NAMALWA (cell line): ENCODE measurements around the gene HDAC8.

Experiments used
- DNase-seq: peaks from one replicate; pipeline ENCODE4 v3.0.0-alpha.2; 2015; ENCODE audit warnings: low spot score

The HDAC8 gene

GRCh38 chrX:72316408-72317110 is 256.1 kb downstream of the HDAC8 start:
- DNase-seq: no peak

GRCh38 chrX:72314881-72315280 is 257.8 kb downstream of the HDAC8 start:
- no peak for DNase-seq

- DNase-seq: no peak
Measured at GRCh38 chrX:72313707-72314641, 258.7 kb downstream of the HDAC8 start.

DNA sequence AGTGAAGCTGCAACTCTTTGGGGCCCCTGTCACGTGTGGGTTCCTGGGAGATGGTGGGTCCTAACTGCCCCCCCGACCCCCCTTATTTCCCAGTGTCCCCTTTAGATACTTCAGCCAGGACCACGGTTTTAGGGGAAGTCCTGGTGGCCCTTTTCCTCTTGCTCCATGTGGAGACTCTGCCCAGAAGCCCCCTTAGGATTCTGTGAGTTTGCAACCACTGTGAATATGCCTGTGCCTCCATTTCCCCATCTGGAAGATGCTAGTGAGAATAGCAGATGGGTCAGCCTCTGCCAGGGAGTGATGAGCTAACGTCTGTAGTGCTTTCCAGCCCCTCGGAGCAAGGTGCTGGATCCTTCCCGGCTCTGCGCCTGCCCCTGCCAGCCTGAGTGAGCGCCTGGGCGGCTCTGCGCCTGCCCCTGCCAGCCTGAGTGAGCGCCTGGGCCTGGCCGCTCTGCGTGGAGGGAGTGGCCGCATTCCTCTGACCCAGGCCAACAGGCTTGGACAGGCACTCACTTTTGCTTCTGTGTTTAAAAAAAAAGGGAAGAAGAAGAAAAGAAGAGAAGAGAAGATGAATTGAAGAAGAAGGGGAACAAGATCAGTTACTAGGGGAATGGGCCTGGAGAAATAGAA is 260.2 kb downstream of the HDAC8 start:
- no peak for DNase-seq

GRCh38 chrX:72309297-72310071 is 263.2 kb downstream of the HDAC8 start:
- DNase-seq: no peak

DNA sequence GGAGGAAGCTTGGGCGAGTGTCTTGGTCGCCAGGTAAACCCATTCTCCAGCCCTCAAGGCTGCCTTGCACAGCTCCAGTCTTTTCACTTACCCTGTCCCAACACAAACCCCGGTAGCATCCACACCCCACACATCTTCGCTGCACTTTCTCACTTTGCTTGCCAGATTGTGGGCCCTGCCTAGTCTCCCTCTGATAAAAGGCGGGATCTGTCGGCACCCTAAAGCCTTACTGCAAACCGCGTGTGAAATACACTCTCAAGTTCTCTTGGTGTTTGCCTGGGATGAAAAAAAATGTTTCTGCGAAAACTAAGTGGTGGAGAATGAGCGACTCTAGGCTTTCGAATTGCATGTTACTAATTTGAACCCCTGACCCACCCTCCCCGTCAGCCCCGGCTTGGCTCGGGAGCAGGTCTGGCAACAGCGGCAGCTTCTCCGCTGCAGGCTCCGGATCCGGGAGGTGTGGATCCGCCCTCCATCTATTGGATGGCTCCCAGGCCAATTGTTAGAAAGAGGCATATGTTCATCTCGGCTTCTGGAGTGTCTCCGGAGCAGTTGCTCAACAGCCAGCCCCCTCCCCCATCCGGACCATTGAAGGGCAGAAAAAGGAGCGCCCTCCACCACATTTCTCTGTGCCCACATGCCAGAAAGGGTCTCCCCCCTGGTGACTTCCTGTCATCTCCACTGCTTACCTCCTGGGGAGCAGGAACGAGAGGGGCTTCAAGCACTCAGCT is 263.9 kb downstream of the HDAC8 start:
- DNase-seq: peak; percentile 12

DNA sequence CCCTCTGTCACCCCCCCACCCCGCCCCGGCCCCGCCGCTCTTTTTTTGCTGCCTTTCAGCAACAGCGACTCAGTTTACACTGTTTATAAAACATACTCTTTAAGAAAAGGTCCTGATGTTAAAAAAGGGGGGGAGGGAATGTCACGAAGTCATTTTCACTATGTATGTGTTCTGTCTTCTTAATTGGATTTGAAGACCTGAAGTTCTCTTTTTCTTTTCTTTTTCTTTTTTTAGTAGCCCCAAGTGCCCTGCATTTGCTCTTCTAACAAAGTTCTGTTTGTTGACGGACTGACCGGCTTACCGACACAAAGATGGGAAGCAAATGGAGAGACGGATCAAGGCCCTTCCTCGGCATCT is 264.5 kb downstream of the HDAC8 start:
- DNase-seq: no peak

DNA sequence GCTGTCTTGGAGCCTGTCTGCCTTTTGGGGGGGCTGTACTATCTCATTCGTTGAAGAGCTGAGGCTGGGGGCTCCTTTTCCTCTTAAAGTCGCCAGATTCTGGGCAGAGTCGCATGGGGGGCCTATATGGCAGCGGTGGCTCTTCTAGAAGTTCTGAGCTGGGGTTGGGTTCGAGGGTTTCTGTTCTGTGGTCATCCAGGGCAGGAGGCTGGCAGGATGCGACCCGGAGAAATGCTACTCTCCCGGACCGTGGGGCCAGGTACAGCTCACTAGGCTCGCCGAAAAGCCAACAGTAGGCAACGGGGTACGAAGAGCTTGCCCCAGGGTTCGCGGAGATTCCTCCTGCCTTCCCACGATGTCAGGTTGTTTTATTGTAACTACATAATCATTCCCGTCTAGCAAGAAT is 265.0 kb downstream of the HDAC8 start:
- no peak for DNase-seq

GRCh38 chrX:72306851-72307645 is 265.6 kb downstream of the HDAC8 start:
- peak; percentile 9 for DNase-seq

DNA sequence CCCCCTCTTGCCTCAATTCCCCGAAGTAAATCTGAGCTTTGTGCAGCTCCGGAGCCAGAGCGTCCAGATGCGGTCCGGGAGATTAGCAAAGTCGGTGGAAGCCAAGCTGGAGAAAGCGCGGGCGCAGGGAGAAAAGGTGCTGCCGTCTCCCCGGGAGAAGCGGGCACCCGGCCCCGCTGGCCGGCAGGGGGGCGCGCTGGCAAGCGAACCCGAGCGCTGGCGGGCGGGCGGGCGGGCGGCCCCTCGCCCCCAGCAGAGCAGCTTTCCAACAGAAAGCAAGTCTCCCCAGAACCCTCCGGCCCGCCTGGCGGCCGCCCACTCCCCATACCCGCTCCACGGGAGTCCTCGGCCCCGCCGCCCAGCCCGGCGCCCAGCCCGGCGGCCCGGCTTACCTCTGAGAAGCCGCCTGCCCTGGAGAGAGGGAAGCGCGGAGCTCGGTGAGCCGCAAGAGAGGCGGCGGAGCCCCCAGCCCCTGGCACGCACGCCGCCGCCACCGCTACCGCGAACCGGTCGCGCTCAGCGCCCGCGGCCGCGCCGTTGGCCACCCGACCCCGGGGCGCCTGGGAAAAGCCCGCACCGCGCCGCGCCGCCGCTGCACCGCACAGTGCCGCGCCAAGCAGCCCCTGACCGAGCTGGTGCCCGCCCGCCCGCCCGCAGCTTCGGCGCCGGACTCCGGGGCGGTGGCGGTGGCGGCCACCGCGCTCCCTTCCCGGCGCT is 266.4 kb downstream of the HDAC8 start:
- no peak for DNase-seq

DNA sequence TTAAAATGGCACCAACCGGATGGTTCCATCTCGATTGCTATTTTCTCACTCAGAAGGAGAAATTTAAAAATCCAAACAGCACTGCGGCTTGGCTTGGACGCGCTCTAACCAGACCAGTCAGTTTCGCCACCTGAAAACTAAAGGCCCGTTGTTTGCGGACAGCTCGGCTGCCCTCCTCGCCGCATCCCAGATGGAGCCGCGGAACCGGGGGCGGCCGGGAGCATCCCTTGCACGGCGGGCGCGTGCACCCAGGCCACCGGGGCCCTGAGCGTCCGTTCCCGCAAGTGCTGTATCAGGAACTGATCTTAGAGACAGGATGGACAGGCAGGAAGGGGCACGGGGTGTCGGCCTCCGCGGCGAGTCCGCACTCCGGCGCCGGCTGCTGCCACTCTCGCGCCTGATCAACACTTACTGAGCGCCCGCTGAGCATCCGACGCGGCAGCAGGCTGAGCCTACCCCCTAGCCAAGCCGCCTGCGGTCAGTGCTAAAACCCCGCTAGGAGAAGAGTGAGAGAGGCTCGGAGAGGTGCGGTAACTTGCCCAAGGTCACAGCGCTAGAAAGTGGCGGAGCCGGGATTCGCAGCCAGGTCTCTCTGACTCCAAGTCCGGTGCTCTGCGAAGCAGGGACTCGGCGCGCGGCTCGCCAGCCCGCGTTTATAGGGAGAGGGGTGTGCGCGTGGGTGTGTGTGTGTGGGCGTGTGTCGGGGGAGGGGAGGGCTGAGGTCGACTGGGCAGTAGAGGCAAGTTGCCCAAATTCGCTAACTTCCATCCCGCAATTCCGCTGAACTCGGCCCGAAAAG is 267.2 kb downstream of the HDAC8 start, which contains the start of gene CITED1:
Gene CITED1, minus strand, starts transcription at position 629 of the 799 bp plus-strand sequence. CDS start 3,045 bp downstream, outside the sequence.
- DNase-seq: no peak

DNA sequence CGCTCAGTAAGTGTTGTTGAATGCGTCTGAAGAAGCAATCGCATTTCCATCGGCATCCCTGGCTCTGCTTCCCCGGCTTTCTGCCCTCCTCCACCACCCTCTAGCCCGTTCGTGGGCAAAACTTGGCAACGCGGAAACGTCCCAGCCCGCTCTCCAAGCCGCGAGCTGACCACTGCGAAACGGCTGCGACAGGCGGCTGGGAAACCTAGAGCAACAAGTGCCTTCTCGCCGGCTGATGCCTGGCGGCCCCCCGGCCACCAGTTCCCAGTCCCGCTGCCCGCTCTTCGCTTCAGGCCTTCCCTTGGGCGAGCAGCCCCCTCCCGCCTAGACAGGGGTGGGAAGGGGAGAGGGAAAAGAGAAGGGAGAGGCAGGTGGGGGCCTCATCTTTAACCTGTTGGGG is 267.8 kb downstream of the HDAC8 start:
- DNase-seq: no peak

- no peak for DNase-seq
Measured at GRCh38 chrX:72301781-72302180, 270.9 kb downstream of the HDAC8 start.

DNA sequence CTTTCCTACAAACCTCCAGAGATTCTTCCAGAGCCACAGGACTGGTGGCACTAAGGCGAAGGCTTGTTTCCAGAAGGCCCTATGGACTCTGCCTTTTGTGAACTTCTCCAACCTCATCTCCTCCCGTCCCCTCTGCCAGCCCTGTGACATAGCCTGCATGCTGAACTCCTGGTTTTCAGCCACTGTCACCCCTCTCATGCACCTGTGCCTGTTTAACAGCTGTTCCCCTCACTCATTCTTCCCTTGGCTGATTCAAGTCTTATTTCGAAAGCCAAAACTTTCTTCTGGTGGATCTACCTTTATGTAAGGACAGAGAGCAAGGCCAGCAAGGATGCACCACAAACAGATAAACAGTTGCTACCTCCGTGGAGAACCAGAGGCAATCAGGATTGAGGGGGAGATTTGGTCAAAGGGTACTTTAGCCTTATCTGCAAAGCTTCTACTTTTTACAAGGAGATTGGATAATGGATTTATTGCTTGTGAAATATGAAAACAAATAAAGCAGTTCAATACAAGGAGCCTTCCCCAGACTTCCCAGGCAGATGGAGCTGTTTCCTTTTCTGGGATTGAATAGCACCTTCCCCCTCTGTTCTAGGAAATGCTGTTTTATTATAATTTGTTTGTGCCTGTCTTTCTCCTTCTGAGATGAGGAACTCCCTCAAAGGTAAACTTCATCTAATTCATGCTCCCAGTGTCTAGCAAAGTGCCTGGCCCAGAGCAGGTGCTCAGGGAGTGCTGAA is 272.6 kb downstream of the HDAC8 start:
- DNase-seq: no peak

GRCh38 chrX:72297953-72298730 is 274.5 kb downstream of the HDAC8 start:
- DNase-seq: peak; percentile 11

- no peak for DNase-seq
Measured at GRCh38 chrX:72296991-72297390, 275.7 kb downstream of the HDAC8 start.

GRCh38 chrX:72295745-72296144 is 276.9 kb downstream of the HDAC8 start:
- DNase-seq: no peak
